GM23338 (cell line): ENCODE measurements around the gene CYB5R4. TPM values are rescaled to one million over a fixed set of nuclear protein-coding genes. Genes with fewer than 3 reads are reported as not detected.

Source experiments
- ATAC-seq: fragments of 200-7000 bp; cut with Tn5 transposase; 3 replicates; pipeline ENCODE4 v1.9.1; 2020
- DNase-seq: peaks from one replicate; pipeline ENCODE4 v3.0.0-alpha.2; 2015; ENCODE audit warnings: low spot score
- H2AFZ ChIP-seq: fragments of 200-600 bp; sonication (generic); 2 replicates; pipeline ENCODE4 v1.8.0; 2016; ENCODE audit warnings: antibody characterized with exemption, mild to moderate bottlenecking, moderate library complexity
- H3F3A ChIP-seq: fragments of 200-600 bp; sonication (generic); replicated peaks from 2 replicates; pipeline ENCODE4 v1.8.0; 2017; ENCODE audit warnings: antibody characterized with exemption, mixed run types, low read depth
- H3K27ac ChIP-seq: fragments of 200-600 bp; sonication (generic); 2 replicates; pipeline ENCODE4 v1.6.1; 2016; ENCODE audit warnings: low read depth
- H3K27me3 ChIP-seq: fragments of 200-600 bp; sonication (generic); 2 replicates; pipeline ENCODE4 v1.8.0; 2016; ENCODE audit warnings: mild to moderate bottlenecking, mixed run types, moderate library complexity; ENCODE audit not compliant: insufficient read depth
- H3K36me3 ChIP-seq: fragments of 200-600 bp; sonication (generic); 2 replicates; pipeline ENCODE4 v1.8.0; 2016; ENCODE audit warnings: mild to moderate bottlenecking; ENCODE audit not compliant: insufficient read depth
- H3K4me1 ChIP-seq: fragments of 200-600 bp; sonication (generic); 2 replicates; pipeline ENCODE4 v1.8.0; 2016; ENCODE audit warnings: mild to moderate bottlenecking, moderate library complexity; ENCODE audit not compliant: insufficient read depth
- H3K4me2 ChIP-seq: fragments of 200-600 bp; sonication (generic); 2 replicates; pipeline ENCODE4 v1.7.1; 2017; ENCODE audit warnings: mixed run types
- H3K4me3 ChIP-seq: fragments of 200-600 bp; sonication (generic); 2 replicates; pipeline ENCODE4 v1.6.1; 2016; ENCODE audit warnings: mixed run types
- H3K79me2 ChIP-seq: fragments of 200-600 bp; sonication (generic); replicated peaks from 2 replicates; pipeline ENCODE4 v1.8.0; 2017; ENCODE audit warnings: mild to moderate bottlenecking; ENCODE audit not compliant: insufficient read depth
- H3K9me2 ChIP-seq: fragments of 200-600 bp; sonication (generic); 2 replicates; pipeline ENCODE4 v1.8.0; 2017; ENCODE audit not compliant: insufficient read depth
- H4K20me1 ChIP-seq: fragments of 200-600 bp; sonication (generic); replicated peaks from 2 replicates; pipeline ENCODE4 v1.8.0; 2017; ENCODE audit warnings: mild to moderate bottlenecking; ENCODE audit not compliant: insufficient read depth
- H3K27ac Mint-ChIP-seq: 2 replicates; pipeline ENCODE4 v1.8.0; 2020; ENCODE audit warnings: inconsistent platforms, mild to moderate bottlenecking, moderate library complexity, mixed read lengths
- H3K27me3 Mint-ChIP-seq: 3 replicates; pipeline ENCODE4 v1.8.0; 2022; ENCODE audit warnings: low read depth, mild to moderate bottlenecking, moderate library complexity, mixed read lengths, inconsistent platforms; ENCODE audit not compliant: insufficient read depth, poor library complexity
- H3K36me3 Mint-ChIP-seq: 3 replicates; pipeline ENCODE4 v1.8.0; 2021; ENCODE audit warnings: low read depth, mild to moderate bottlenecking, inconsistent platforms, moderate library complexity, mixed read lengths
- H3K4me1 Mint-ChIP-seq: 3 replicates; pipeline ENCODE4 v1.8.0; 2020; ENCODE audit warnings: mild to moderate bottlenecking, inconsistent platforms, mixed read lengths
- H3K4me3 Mint-ChIP-seq: 3 replicates; pipeline ENCODE4 v1.8.0; 2021; ENCODE audit warnings: moderate library complexity, mild to moderate bottlenecking, inconsistent platforms, mixed read lengths
- H3K9me3 Mint-ChIP-seq: 3 replicates; pipeline ENCODE4 v1.8.0; 2020; ENCODE audit warnings: moderate library complexity, mild to moderate bottlenecking, inconsistent platforms, mixed read lengths
- CREB1 ChIP-seq: fragments of 250-450 bp; sonication (Bioruptor Pico); IDR thresholded peaks from 2 replicates; pipeline ENCODE4 v1.5.0; 2020; ENCODE audit warnings: low read depth, mild to moderate bottlenecking, moderate library complexity
- CTCF ChIP-seq, 2 experiments: fragments of 200-600 bp in 1 of 2; sonication (generic) in 1 of 2; conservative IDR thresholded peaks; 2 replicates each; pipeline versions ENCODE4 v1.5.1 to v1.6.1; 2016 to 2017; ENCODE audit warnings: antibody characterized with exemption in 2 of 2, low read depth in 2 of 2, mild to moderate bottlenecking in 2 of 2, moderate library complexity in 1 of 2
- ETS1 ChIP-seq: IDR thresholded peaks from 2 replicates; pipeline ENCODE4 v1.6.1; 2016; ENCODE audit warnings: antibody characterized with exemption
- EZH2 ChIP-seq: fragments of 200-600 bp; sonication (generic); IDR thresholded peaks from one replicate; pipeline ENCODE4 v1.8.0; 2017; ENCODE audit warnings: antibody characterized with exemption, mild to moderate bottlenecking, low read depth; ENCODE audit not compliant: unreplicated experiment
- JUNB ChIP-seq: IDR thresholded peaks from one replicate; pipeline ENCODE4 v1.6.1; 2016; ENCODE audit warnings: antibody characterized with exemption; ENCODE audit not compliant: unreplicated experiment
- NANOG ChIP-seq: IDR thresholded peaks from 2 replicates; pipeline ENCODE4 v1.6.1; 2016; ENCODE audit warnings: antibody characterized with exemption, borderline replicate concordance
- POLR2AphosphoS5 ChIP-seq: IDR thresholded peaks from 2 replicates; pipeline ENCODE4 v1.6.1; 2016; ENCODE audit warnings: antibody characterized with exemption, low read depth
- REST ChIP-seq: IDR thresholded peaks from one replicate; pipeline ENCODE4 v1.6.1; 2018; ENCODE audit warnings: antibody characterized with exemption; ENCODE audit not compliant: unreplicated experiment
- STAT1 ChIP-seq: IDR thresholded peaks from one replicate; pipeline ENCODE4 v1.6.1; 2016; ENCODE audit warnings: antibody characterized with exemption; ENCODE audit not compliant: unreplicated experiment
- ZNF114 ChIP-seq: fragments of 250-450 bp; sonication (Bioruptor Pico); IDR thresholded peaks from 2 replicates; pipeline ENCODE4 v1.5.0; 2020; ENCODE audit warnings: mild to moderate bottlenecking, moderate library complexity
- ZNF331 ChIP-seq: fragments of 250-450 bp; sonication (Bioruptor Pico); IDR thresholded peaks from 2 replicates; pipeline ENCODE4 v1.5.0; 2020; ENCODE audit warnings: low read depth, mild to moderate bottlenecking, moderate library complexity
- polyA plus RNA-seq: library from polyadenylated mRNA; unstranded; fragments of >200 nt; fragmentation: Nextera tagmentation; extraction: Ambion mirVana; gene quantifications from 2 replicates; pipeline ENCODE4 v1.2.1, GENCODE V29; 2016
- total RNA-seq: library from RNA; depleted of rRNA; stranded (reverse); fragments of >200 nt; shearing (Covaris generic); gene quantifications from 2 replicates; pipeline ENCODE4 v1.2.3, GENCODE V29; 2014

Gene CYB5R4
- total and polyA plus RNA-seq, 2 experiments from 2014 or later = 8.9 to 17.2 TPM

- TF ChIP-seq REST = no peak
- TF ChIP-seq CREB1 (CRISPR knock-in tag) = no peak
- TF ChIP-seq NANOG = no peak
- no peak for TF ChIP-seq ZNF331 (CRISPR knock-in tag)
- no peak for TF ChIP-seq ZNF114 (CRISPR knock-in tag)
- TF ChIP-seq ETS1 = no peak
These were observed 118.8 kb downstream of the CYB5R4 start (continued) for GRCh38 chr6:83978324-83978734.

GRCh38 chr6:83978997-83979396 is 119.5 kb downstream of the CYB5R4 start:
- Mint-ChIP-seq H3K9me3 (peaks cover 16% of the 10 kb centered on the region; the same call in 2 of the 3 replicates), H3K27me3 (peaks cover 5% of the 10 kb centered on the region), H3K4me1 (peaks cover 36% of the 10 kb centered on the region), H3K36me3 (peaks cover 14% of the 10 kb centered on the region), H3K27ac (no peak overlapping the region), H3K4me3 (no peak overlapping the region)
- Histone ChIP-seq H3K27me3 (no peaks in the 10 kb centered on the region), H2AFZ (no peak overlapping the region), H3K9me2 (peaks cover 7% of the 10 kb centered on the region; the same call in 1 of the 2 replicates), H3K4me3 (no peak overlapping the region), H4K20me1 (no peaks in the 10 kb centered on the region), H3K27ac (no peak overlapping the region), H3K79me2 (no peaks in the 10 kb centered on the region), H3F3A (no peaks in the 10 kb centered on the region), H3K4me2 (no peak overlapping the region), H3K4me1 (peaks cover 39% of the 10 kb centered on the region), H3K36me3 (no peaks in the 10 kb centered on the region)
- DNase-seq = no peak
- no peak for ATAC-seq
- TF ChIP-seq POLR2AphosphoS5 = no peak
- no peak for TF ChIP-seq CREB1 (CRISPR knock-in tag)
- TF ChIP-seq STAT1 = no peak
- TF ChIP-seq REST = no peak
- TF ChIP-seq EZH2 = no peak
- no peak for TF ChIP-seq ZNF114 (CRISPR knock-in tag)
- no peak for TF ChIP-seq CTCF (conservative IDR thresholded peaks at IDR 0.05; ENCODE audit: low read depth in 2 of 2)
- no peak for TF ChIP-seq NANOG
- TF ChIP-seq JUNB = no peak
- TF ChIP-seq ETS1 = no peak
- no peak for TF ChIP-seq ZNF331 (CRISPR knock-in tag)
